Measurements from ENCODE around the gene PRDM16. TPM values are rescaled to one million over a fixed set of nuclear protein-coding genes. Genes with fewer than 3 reads are reported as not detected.

Gene PRDM16
- total RNA-seq, 1 experiment from 2014 or later, result 0.17 TPM

DNA sequence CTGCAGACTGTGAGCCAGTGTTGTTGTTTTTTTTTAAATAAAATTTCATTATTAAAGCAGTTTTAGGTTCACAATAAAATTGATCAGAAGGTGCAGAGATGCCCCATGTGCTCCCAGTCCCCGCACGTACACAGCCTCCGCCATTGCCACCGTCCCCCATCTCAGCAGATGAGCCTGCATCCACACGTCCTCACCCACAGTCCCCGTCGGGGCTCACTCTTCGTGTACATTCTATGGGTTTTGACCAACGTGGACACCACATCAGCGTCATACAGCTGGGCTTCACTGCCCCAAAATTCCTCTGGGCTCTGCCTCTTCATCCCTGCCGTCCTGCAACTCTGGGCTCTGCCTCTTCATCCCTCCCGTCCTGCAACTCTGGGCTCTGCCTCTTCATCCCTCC, 373.9 kb downstream of the PRDM16 start:
- no peak overlapping the region for H3K18ac ChIP-seq (ENCODE audit: insufficient read length, low read depth, low read length)
- H2BK12ac ChIP-seq (ENCODE audit: insufficient read length, low read depth, low read length), result no peak overlapping the region
- no peak overlapping the region for H2BK20ac ChIP-seq (ENCODE audit: low read depth, low read length, poor library complexity, severe bottlenecking)
- no peaks in the 10 kb centered on the region for H4K20me1 ChIP-seq (ENCODE audit: control insufficient read depth, insufficient read depth, insufficient read length)
- H3K79me2 ChIP-seq (ENCODE audit: insufficient read depth, low read length), result no peaks in the 10 kb centered on the region
- H3K9me3 ChIP-seq (ENCODE audit: control insufficient read depth, low read depth, low read length), result no peaks in the 10 kb centered on the region
- H2BK5ac ChIP-seq (ENCODE audit: insufficient read length, low read length), result no peak overlapping the region
- no peak overlapping the region for H3K4me2 ChIP-seq (ENCODE audit: insufficient read depth, insufficient read length, low read length)
- TF ChIP-seq, protein P1, sequence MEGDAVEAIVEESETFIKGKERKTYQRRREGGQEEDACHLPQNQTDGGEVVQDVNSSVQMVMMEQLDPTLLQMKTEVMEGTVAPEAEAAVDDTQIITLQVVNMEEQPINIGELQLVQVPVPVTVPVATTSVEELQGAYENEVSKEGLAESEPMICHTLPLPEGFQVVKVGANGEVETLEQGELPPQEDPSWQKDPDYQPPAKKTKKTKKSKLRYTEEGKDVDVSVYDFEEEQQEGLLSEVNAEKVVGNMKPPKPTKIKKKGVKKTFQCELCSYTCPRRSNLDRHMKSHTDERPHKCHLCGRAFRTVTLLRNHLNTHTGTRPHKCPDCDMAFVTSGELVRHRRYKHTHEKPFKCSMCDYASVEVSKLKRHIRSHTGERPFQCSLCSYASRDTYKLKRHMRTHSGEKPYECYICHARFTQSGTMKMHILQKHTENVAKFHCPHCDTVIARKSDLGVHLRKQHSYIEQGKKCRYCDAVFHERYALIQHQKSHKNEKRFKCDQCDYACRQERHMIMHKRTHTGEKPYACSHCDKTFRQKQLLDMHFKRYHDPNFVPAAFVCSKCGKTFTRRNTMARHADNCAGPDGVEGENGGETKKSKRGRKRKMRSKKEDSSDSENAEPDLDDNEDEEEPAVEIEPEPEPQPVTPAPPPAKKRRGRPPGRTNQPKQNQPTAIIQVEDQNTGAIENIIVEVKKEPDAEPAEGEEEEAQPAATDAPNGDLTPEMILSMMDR (conservative IDR thresholded peaks at IDR 0.05), result no peak
- H3K4ac ChIP-seq (ENCODE audit: low read depth, low read length), result no peak overlapping the region
- H3K27ac Mint-ChIP-seq, result no peak overlapping the region
- no peak overlapping the region for H2BK15ac ChIP-seq (ENCODE audit: low read depth, low read length)
- no peaks in the 10 kb centered on the region for H3K4me1 ChIP-seq (ENCODE audit: insufficient read depth, low read length)
- H3K27me3 Mint-ChIP-seq (ENCODE audit: low read depth), result peaks cover 14% of the 10 kb centered on the region
- no CpG with 5 or more reads among the region's 12 CpGs for WGBS (ENCODE audit: extremely low coverage, insufficient read length, low lambda C conversion rate)
- no peaks in the 10 kb centered on the region for H3K79me1 ChIP-seq (ENCODE audit: insufficient read depth, low read depth, low read length, poor library complexity, severe bottlenecking)
- no peak overlapping the region for H4K91ac ChIP-seq (ENCODE audit: insufficient read length, low read depth, low read length)
- no peak overlapping the region for H2AFZ ChIP-seq (ENCODE audit: low read length)
- H3K23me2 ChIP-seq (ENCODE audit: insufficient read length, low read depth, low read length, poor library complexity, severe bottlenecking), result no peaks in the 10 kb centered on the region
- H3K56ac ChIP-seq (ENCODE audit: insufficient read length, low read depth, low read length), result no peak overlapping the region
- no peak overlapping the region for H3T11ph ChIP-seq (ENCODE audit: low read length)
- no peak overlapping the region for H2BK120ac ChIP-seq (ENCODE audit: low read depth, low read length, poor library complexity, severe bottlenecking)
- no peaks in the 10 kb centered on the region for H3K9me3 Mint-ChIP-seq
- no peak overlapping the region for H2AK5ac ChIP-seq (ENCODE audit: insufficient read length, low read length)
- no peak overlapping the region for H4K5ac ChIP-seq (ENCODE audit: insufficient read length, low read depth, low read length)
- H3K9ac ChIP-seq (ENCODE audit: extremely low read depth, insufficient read length, low read length), result no peak overlapping the region
- H3K14ac ChIP-seq (ENCODE audit: insufficient read depth, low read length), result no peak overlapping the region
- H3K4me3 Mint-ChIP-seq, result no peak overlapping the region
- H3K27ac ChIP-seq (ENCODE audit: insufficient read length, low read depth, low read length), result no peak overlapping the region
- no peak overlapping the region for H4K8ac ChIP-seq (replicated peaks; ENCODE audit: insufficient read length, low read depth, low read length)
- H3K4me1 Mint-ChIP-seq, result peaks cover 9 to 18% of the 10 kb centered on the region in 2 experiments; a peak in 3 of 4 replicates
- no peaks in the 10 kb centered on the region; the same call in 1 of the 2 replicates for H3K27me3 ChIP-seq (ENCODE audit: insufficient read depth, low read length)
- no peak overlapping the region for H3K23ac ChIP-seq (ENCODE audit: insufficient read length, low read depth, low read length)
- no peak for DNase-seq
- H3K36me3 Mint-ChIP-seq (ENCODE audit: insufficient read depth in 1 of 3, low read depth in 3 of 3), result no peaks in the 10 kb centered on the region

All from H9 (cell line).